Effector CD8-positive, alpha-beta T cell (primary cell): ENCODE results near the gene GPR153.

Experiments
- DNase-seq: peaks from one replicate; lab custom pipeline; 2025; lab: John Stamatoyannopoulos, UW

Gene GPR153

GRCh38 chr1:6269720-6270400 lies 9.0 kb upstream of the GPR153 start:
- DNase-seq = no peak

DNA sequence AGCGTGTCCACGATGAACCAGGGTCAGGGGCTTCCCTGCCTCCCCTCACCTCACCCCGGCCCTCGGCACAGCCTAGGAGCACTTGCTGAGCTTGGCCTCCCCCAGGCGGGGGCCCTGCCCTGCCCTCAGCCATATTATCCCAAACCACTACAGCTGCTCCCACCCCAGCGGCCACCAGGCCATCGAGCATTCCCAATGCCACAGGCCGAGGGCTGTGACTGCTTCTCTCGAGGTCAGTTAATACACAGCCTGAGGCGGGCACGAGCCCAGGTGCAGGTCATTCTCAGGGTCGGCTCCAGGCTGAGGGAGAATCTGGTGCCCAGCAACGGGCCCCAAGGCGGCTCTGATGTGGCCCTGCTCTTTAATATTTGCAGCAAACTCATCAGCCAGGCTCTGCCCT lies 8.4 kb upstream of the GPR153 start:
- no peak for DNase-seq

DNA sequence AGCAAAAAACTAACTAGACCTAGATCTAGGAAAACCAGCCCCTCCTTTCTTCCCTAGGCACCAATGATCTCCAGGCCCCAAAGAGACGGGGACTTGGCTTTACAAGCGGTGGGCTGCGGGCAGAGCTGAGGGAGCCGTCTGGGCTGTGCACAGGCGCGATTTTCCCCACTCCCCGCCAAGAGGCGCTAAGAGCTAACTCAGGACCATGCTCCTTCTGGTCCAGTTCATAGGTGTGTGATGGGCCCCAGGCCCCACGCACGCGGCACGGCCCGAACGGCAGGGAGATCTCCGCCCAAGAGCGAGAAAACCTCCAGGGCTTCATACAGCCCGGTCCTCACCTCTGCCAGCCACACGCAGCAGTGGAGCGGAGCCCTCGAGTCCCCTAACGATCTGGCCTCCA lies 7.5 kb upstream of the GPR153 start:
- DNase-seq = no peak

DNA sequence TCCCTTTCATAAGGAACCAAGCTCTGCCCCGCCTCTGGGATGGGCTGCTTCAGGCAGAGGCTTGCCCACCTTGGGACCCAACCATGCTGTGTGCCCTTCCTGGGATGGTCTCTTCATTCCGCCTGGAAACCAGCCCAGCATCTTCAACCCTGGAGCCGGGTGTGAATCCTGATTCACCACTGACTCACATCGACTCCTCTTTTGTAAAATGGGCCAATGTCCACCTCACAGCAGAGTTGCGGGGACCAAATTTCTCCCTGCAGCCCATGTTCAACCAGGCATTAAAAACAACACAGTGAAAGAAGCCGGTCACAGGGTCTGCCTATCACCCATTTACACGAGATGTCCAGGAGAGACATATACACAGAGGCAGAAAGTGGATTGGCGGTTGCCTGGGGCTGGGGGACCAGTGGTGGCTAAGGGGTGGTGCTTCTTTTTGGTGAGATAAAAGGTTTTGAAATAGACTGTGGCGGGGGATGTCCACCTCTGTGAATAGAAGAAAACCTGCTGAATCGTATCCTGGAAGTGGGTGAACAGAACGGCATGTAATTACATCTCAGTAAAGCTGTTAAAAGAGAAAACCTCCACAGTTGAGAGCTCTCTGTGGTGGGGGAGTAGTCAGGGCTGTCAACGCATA lies 6.9 kb upstream of the GPR153 start:
- DNase-seq = no peak

DNA sequence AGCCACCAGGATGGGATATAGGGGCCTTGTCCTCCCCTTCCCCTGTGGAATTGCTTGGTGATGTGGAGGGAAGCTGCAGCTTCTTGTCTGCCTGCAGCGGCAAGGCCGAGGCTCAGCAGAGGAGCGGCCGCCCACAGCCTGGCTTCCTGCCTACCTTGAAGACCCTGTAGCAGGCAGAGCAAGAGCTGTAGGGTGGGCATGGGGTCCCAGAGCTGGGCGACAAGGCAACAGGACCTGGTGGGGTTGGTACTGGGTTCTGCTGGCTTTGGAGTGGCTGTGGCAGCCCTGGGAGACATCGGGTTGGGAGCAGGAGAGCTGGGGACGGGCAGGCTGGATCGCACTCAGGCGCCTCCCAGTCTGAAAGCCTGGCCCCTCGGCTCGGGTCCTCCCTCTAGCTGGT lies 5.7 kb upstream of the GPR153 start:
- DNase-seq = no peak

GRCh38 chr1:6265151-6265550 lies 4.3 kb upstream of the GPR153 start:
- no peak for DNase-seq

DNA sequence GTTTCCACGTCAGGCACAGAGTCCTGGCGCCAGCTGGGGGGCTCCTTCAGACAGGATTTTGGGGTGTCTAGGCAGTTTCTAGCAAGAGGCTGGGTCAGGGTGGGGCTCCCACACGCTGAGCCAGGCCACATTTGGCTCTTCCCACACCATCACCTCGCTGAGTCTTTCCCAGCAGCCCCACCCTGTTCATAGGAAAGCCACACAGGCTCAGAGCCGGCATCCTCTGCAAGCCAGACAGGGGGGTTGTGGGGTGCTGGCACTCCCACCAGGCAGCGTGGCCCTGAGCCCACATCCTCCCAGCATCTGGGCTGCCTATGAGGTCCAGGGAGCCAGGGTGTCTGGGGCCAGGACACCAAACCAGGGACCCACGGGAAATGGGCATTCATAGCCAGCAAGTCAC lies 2.8 kb upstream of the GPR153 start:
- no peak for DNase-seq

DNA sequence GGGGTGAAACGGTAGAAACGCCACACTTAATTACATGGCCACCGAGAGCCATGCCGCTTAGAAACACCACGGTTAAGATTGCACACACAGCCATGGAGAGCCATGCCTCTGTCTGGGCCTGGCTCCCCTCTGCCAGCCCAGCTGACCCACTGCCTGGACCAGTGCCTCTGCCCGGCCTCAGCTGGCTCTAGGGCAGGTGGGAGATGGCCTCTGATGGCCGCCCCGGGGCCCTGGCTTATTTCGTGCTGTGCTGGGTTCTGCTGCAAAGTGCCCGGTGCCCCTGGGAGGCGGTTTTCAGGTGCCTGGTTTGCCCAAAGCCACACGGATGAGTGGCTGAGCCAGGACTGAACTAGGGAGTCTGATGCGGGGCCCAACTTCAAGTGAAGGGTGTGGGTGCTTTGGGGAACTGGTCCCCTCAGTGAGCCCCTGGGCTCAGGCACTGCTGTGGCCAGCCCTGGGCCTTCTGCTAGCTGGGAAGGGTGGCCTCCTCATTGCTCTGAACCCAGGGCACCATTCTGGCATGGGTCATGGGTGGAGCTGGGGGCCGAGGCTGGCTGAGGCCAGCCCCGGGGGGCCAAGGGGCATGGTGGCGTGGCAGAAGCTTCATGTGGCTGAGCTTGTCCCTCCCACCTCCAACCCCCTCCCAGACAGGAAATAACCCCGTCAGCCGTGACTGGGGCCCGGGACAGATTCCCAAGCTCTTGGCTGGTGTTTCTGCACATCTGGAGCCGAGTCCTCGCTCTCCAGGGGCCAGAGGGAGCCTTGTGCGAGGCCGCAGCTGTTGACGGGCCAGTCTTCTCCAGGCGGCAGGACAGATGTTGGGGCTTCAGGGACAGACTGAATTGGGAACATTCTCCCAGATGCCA lies 1.9 kb upstream of the GPR153 start:
- no peak for DNase-seq

DNA sequence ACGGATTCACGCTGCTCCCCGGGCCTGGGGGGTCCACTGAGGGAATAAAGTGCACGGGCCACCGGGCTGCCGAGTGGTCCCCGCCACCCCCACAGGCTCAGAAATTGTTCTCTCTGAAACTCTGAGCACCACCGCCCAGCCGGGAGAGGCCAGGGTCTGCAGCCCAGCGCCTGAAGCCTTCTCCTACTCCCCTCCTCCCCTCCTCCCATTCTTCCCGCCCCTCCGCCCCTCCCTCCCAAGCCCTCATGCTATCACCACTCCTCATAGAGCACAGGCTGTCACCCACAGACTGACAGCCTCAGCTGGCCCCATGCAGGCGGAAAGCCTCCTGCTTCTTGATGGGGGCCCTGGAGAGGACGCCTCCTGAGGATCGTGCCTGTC lies 707 bp upstream of the GPR153 start:
- no peak for DNase-seq

GRCh38 chr1:6260433-6260934 lies 414 bp downstream of the GPR153 start:
- DNase-seq = peak; percentile 13

- peak; percentile 74 for DNase-seq
These were observed 1.2 kb downstream of the GPR153 start for GRCh38 chr1:6259491-6260362.

GRCh38 chr1:6258675-6259074 lies 2.2 kb downstream of the GPR153 start:
- no peak for DNase-seq

DNA sequence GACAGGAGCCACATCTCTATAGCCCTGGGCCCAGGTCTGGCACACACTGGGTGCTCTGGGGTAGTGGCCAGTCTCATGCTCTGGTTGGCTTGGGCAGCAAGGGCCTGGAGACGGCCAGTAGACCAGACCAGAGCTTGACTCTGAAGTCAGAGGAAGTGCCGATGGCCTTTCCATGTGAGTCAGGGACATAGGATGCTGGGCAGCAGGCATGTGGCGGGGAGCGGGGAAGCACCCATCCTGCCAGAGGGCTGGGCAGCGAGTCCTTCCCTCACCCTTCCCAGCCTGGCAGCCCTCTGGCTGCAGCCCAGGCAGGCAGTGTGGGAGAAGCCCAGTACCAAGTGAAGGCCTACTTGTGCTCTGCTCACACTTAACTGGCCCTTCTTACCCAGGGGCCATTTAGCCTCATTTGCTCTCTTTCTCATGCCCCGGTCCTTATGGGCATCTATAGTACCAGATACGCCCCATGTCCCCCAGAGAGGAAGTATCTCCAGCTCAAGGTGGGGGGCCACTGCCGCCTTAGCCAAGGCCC lies 3.3 kb downstream of the GPR153 start:
- DNase-seq = no peak

GRCh38 chr1:6256645-6257044 lies 4.3 kb downstream of the GPR153 start:
- no peak for DNase-seq

DNA sequence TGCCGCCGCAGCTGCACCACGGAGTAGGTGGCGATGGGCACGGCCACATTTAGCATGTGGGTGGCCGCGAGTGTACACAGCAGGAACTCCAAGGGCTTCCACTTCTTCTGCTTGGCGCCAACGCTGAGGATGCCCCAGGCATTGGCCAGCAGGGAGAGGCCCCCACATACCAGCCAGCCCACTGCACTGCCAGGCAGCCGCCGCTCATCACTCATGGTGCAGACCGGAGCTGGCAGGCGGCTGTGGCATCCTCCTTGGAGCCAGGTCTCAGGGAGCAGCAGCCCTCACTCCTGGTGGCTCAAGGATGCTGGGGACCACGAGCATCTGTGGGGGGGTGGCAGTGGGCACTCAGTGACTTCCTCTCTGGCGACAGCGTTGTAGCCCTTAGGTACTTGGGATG lies 6.2 kb downstream of the GPR153 start:
- no peak for DNase-seq

DNA sequence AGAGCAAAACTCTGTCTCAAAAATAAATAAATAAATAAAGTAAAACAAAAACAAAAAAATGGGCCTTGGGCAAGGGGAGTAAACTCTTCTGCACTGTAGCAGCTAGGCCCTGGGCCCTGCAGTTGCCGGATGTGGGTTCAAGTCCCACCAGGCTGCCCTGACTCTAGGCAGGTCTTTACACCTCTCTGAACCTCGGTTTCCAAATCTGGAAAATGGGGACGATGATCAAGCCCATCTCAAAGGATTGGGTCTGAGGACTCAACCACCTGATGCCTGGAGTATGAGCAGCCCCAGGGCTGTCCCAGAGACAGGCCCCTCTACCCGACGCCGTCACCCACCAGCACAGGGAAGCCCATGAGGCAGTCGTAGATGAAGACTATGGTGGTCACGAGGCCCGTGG lies 7.5 kb downstream of the GPR153 start:
- no peak for DNase-seq

DNA sequence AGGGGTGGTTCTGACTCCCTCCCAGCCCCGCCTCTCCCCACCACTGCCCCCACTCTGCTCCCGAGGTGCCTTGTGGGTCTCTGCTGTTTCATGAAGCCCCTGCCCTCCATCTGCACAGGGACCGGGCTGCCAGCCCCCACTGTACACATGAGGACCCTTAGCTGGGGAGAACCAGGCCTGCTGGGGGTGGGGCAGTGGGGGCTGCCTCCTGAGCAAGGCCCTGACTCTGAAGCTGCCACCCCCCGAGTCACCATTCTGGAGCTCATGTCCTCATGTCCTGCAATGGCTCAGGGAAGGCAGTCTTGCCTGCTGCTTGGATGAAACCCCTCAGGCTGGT lies 8.6 kb downstream of the GPR153 start:
- no peak for DNase-seq

GRCh38 chr1:6251681-6252373 lies 9.1 kb downstream of the GPR153 start:
- no peak for DNase-seq

GRCh38 chr1:6251233-6251632 lies 9.7 kb downstream of the GPR153 start:
- no peak for DNase-seq

DNA sequence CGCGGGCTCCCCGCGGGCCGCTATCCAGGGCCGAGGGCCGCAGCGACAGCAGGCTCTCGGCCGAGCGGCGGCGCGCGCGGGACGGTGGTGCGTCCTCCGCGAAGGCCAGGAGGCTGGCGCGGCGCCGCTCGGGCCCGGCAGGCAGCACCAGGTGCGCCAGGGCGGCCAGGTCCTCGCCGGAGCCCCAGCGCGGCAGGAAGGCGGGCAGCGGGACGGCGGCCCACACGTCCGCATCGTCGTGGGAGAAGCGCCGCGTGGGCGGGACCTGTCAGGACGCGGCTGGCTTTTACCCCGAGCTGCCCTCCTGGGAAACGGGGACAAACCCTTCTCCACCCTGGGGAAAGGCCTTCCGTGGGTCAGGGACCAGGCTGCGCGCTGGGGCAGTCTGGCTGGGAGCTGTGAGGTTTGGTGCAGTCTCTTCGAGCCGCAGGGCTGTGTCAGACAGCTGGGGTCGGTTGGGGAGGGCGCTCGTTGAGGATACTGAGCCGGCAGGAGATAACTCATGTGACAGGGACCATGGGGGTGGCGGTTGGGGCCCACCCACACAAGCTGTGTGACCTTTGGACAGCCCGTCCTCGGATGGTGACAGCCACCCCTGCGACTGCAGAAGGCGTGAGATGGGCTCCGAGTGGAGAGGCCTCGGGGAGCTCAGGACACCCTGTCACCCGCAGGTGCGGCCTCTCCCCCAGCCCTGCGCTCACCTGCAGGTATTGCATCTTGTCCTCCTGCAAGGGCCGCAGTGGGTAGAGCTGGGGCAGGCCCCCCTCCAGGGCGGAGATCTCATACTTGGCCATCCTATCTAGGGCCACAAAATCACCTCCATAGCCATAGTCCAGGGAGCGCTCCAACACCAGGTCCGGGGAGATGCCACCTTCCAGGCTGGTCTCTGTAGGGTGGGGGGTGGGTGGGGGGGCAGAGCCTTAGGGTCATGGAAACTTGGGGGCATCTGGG lies 10.9 kb downstream of the GPR153 start:
- no peak for DNase-seq
